ENCODE data around the gene EPB41L5.
A peak's percentile ranks its signal among the peaks of the same experiment; 100 is the strongest.
"Not testable (repeated sequence)": the region's sequence is repeated elsewhere in the genome, so short reads cannot be mapped to it uniquely, and the experiment has no call there.

The EPB41L5 gene

GRCh38 chr2:120016800-120017199, 3.9 kb downstream of the EPB41L5 start:
- H3K4me3 ChIP-seq (ENCODE audit: control insufficient read depth, low read depth, low read length): no peak overlapping the region
- TF ChIP-seq, protein P1, sequence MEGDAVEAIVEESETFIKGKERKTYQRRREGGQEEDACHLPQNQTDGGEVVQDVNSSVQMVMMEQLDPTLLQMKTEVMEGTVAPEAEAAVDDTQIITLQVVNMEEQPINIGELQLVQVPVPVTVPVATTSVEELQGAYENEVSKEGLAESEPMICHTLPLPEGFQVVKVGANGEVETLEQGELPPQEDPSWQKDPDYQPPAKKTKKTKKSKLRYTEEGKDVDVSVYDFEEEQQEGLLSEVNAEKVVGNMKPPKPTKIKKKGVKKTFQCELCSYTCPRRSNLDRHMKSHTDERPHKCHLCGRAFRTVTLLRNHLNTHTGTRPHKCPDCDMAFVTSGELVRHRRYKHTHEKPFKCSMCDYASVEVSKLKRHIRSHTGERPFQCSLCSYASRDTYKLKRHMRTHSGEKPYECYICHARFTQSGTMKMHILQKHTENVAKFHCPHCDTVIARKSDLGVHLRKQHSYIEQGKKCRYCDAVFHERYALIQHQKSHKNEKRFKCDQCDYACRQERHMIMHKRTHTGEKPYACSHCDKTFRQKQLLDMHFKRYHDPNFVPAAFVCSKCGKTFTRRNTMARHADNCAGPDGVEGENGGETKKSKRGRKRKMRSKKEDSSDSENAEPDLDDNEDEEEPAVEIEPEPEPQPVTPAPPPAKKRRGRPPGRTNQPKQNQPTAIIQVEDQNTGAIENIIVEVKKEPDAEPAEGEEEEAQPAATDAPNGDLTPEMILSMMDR (conservative IDR thresholded peaks at IDR 0.05; ENCODE audit: control insufficient read depth, insufficient read depth, low read depth, low read length): no peak
- DNase-seq (ENCODE audit: low read depth): no peak

DNA sequence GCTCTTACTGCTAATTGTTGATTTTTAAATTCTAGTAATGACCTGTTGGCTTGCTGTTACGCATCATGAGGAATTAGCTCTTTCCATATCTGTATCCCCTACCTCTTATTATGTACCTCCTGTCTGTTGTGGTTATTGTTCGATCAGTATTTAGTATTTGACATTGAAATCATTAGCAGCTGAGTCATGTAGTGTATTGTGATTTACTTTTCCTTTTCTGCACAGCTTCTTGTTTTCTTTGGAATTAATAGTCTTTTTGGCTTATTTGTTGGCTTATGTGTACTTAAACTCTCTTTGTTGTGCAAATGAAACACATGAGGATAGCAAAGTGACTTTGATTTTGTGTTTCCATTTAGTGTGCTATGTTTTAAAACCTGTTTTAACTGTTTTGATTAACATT, 4.3 kb downstream of the EPB41L5 start:
- peak; percentile 23 for DNase-seq (ENCODE audit: low read depth)
- TF ChIP-seq, protein P1 (conservative IDR thresholded peaks at IDR 0.05; ENCODE audit: control insufficient read depth, insufficient read depth, low read depth, low read length): no peak
- H3K4me3 ChIP-seq (ENCODE audit: control insufficient read depth, low read depth, low read length): no peak overlapping the region

DNA sequence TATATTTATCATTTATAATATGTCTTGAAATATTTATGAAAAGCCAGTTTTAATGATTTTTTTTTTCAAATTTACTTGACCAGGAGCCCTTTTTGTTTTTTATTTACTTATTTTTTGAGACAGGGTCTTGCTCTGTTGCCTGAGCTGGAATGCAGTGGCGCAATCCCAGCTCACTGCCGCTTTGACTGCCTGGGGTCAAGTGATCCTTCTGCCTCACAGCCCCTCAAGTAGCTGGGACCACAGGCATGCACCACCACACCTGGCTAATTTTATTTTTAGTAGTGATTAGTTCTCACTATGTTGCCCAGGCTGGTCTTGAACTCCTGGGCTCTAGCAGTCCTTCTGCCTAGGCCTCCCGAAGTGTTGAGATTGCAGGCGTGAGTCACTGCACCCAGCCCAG, 5.7 kb downstream of the EPB41L5 start:
- no peak for DNase-seq (ENCODE audit: low read depth)
- H3K4me3 ChIP-seq (ENCODE audit: control insufficient read depth, low read depth, low read length): no peak overlapping the region
- TF ChIP-seq, protein P1 (conservative IDR thresholded peaks at IDR 0.05; ENCODE audit: control insufficient read depth, insufficient read depth, low read depth, low read length): no peak

DNA sequence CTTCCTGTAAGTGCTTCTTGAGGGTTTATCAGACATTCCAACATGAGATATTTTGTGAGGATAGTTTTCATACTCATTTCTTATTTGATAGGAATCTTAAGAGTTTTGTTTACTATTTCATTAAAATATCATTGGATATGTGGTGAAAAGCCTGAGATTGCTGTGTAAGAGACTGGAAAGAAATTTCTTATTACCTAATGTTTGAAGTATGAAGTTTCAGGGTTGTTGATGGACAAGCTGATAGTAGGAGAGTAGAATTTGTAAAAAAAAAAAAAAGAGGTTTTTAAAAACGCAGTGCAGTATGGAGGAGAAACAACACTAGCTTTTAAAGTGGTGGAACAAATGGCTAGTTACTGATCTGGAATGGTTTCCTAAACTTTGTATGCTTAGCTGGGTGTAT, 7.7 kb downstream of the EPB41L5 start:
- TF ChIP-seq, protein P1 (conservative IDR thresholded peaks at IDR 0.05; ENCODE audit: control insufficient read depth, insufficient read depth, low read depth, low read length): no peak
- no peak for DNase-seq (ENCODE audit: low read depth)
- no peak overlapping the region for H3K4me3 ChIP-seq (ENCODE audit: control insufficient read depth, low read depth, low read length)

- not testable (repeated sequence) for DNase-seq (ENCODE audit: low read depth); H3K4me3 ChIP-seq (ENCODE audit: control insufficient read depth, low read depth, low read length)
Observed at GRCh38 chr2:120022505-120022904, 9.6 kb downstream of the EPB41L5 start.

DNA sequence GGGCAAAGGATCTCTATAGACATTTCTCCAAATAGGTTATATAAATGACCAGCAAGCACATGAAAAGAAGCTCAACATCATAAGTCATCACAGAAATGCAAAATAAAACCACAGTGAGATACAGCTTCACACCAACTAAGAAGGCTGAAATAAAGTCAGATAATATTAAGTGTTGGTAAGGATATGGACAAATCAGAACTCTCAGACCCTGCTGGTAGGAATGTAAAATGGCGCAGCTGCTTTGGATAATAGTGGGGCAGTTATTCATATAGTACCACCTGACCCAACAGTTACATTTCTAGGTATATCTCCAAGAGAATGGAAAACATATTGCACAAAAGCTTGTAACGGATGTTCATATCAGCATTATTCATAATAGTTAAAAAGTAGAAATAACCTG, 14.0 kb downstream of the EPB41L5 start:
- no peak overlapping the region for H3K4me3 ChIP-seq (ENCODE audit: control insufficient read depth, low read depth, low read length)
- no peak for DNase-seq (ENCODE audit: low read depth)
- TF ChIP-seq, protein P1 (conservative IDR thresholded peaks at IDR 0.05; ENCODE audit: control insufficient read depth, insufficient read depth, low read depth, low read length): peak; percentile 35

DNA sequence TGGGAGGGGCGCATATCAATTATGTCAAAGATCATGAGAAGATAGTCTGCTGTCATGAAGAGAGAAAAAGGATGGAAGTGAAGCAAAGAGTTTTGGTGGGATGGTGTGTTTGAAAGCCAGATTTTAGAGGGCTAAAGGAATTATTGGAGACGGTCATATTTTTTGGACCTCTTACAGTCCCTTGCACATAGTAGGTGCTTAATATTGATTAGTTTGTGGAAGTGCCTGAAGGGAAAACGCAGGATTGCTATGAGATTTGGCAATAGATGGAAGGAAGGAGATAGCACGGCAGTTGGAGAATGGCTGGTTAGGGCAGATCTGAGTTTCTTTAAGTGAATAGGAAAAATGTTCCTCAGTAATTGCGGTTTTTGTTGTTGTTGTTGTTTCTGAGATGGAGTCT, 15.9 kb downstream of the EPB41L5 start:
- H3K4me3 ChIP-seq (ENCODE audit: control insufficient read depth, low read depth, low read length): no peak overlapping the region
- TF ChIP-seq, protein P1 (conservative IDR thresholded peaks at IDR 0.05; ENCODE audit: control insufficient read depth, insufficient read depth, low read depth, low read length): no peak
- DNase-seq (ENCODE audit: low read depth): no peak

Data from fibroblast of mammary gland (primary cell).